Measurements from ENCODE around the gene CPB2. TPM values are rescaled to one million over a fixed set of nuclear protein-coding genes. Genes with fewer than 3 reads are reported as not detected.

Gene CPB2
- total RNA-seq, 1 donor from 2014 or later, result not detected

DNA sequence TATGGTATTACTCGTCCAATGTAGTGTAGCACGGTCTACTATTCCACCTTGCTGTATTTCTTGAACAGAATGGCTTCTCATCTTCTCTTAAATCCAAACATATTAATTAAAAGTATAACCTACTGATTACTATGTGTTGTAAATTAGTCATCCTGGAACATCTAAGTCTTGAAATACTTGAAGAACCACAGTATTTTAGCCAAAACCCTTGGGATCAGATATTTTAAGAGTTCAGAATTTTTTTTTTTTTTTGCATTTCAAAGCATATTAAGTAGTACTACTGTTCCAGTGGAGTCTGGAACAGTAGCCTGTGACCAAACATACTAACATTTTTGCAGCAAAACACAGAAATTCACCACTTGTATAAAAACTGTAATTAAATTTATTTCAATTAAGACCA, 82.4 kb downstream of the CPB2 start:
- intact Hi-C loops (cut with DNase I), result no loop called here
- H3K4me1 ChIP-seq, result no peaks in the 10 kb centered on the region
- DNase-seq (ENCODE audit: low spot score in 2 of 2), result no peak
- no peak overlapping the region for H3K4me3 ChIP-seq
- no peak overlapping the region for H3K27ac ChIP-seq
- H3K9me3 ChIP-seq, result no peaks in the 10 kb centered on the region
- H3K36me3 ChIP-seq, result peaks cover 14 to 19% of the 10 kb centered on the region in 2 donors
- no peaks in the 10 kb centered on the region for H3K27me3 ChIP-seq
- TF ChIP-seq, protein P1, sequence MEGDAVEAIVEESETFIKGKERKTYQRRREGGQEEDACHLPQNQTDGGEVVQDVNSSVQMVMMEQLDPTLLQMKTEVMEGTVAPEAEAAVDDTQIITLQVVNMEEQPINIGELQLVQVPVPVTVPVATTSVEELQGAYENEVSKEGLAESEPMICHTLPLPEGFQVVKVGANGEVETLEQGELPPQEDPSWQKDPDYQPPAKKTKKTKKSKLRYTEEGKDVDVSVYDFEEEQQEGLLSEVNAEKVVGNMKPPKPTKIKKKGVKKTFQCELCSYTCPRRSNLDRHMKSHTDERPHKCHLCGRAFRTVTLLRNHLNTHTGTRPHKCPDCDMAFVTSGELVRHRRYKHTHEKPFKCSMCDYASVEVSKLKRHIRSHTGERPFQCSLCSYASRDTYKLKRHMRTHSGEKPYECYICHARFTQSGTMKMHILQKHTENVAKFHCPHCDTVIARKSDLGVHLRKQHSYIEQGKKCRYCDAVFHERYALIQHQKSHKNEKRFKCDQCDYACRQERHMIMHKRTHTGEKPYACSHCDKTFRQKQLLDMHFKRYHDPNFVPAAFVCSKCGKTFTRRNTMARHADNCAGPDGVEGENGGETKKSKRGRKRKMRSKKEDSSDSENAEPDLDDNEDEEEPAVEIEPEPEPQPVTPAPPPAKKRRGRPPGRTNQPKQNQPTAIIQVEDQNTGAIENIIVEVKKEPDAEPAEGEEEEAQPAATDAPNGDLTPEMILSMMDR (IDR thresholded peaks at IDR 0.05), result no peak

DNA sequence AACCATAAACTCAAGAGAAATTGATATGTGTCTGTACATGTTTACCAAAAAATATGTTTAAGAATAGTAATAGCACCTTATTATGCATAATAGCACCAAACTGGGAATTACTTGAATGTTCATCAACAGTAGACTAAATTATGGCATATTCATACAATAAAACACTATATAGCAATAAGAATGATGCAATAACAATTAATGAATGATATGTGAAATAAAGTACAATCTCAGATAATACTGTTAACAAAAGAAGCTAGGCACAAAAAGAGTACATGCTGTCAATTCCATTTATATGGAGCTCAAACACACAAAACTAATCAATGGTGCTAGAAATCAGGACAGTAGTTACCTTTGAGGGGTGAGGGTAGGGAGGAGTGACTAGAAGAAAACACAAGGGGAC, 88.6 kb downstream of the CPB2 start:
- H3K27me3 ChIP-seq, result no peaks in the 10 kb centered on the region
- intact Hi-C loops (cut with DNase I), result no loop called here
- H3K9me3 ChIP-seq, result no peaks in the 10 kb centered on the region
- DNase-seq (ENCODE audit: low spot score in 2 of 2), result no peak
- TF ChIP-seq, protein P1 (IDR thresholded peaks at IDR 0.05), result no peak
- no peak overlapping the region for H3K4me3 ChIP-seq
- H3K27ac ChIP-seq, result no peak overlapping the region
- peaks cover 15 to 34% of the 10 kb centered on the region in 2 donors for H3K36me3 ChIP-seq
- H3K4me1 ChIP-seq, result no peaks in the 10 kb centered on the region

DNA sequence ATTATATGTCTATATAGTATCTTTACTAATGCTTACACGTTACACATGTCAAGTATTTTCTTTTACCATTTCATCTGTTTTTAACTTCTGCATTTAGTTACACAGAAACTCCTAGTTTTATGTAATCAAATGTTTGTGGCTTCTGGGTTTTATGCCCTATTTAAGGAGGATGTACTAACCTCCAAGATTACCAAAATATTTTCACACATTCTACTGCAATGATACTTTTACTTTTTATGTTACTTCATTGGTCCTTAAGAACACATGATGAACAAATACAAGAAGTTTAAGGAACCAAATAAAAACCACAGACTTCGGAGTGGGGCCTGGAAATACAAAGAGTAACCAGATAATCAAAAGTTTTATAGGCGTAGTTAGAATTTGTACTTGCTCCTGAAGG, 89.5 kb downstream of the CPB2 start:
- H3K9me3 ChIP-seq, result no peaks in the 10 kb centered on the region
- H3K27ac ChIP-seq, result no peak overlapping the region
- DNase-seq (ENCODE audit: low spot score in 2 of 2), result no peak
- peaks cover 18 to 42% of the 10 kb centered on the region in 2 donors for H3K36me3 ChIP-seq
- TF ChIP-seq, protein P1 (IDR thresholded peaks at IDR 0.05), result no peak
- intact Hi-C loops (cut with DNase I), result no loop called here
- no peak overlapping the region for H3K4me3 ChIP-seq
- no peaks in the 10 kb centered on the region for H3K4me1 ChIP-seq
- H3K27me3 ChIP-seq, result no peaks in the 10 kb centered on the region

DNA sequence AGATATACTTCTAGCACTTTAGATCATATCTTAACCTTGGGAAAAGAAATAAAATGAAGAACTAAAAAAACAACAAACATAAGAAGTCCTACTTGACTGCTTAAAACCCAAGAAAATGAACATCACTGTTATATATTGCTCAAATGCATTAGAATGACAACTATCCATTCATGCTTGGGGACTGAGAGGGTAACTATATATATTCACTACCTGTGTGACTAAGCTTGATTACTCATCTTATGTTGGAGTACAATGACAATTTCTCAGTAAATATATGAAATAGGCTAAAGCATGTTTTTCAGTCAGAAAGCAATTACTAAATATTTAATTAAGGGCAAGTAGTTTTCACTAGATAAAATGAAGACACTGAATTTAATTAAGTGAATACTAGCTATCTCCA, 92.4 kb downstream of the CPB2 start:
- DNase-seq (ENCODE audit: low spot score in 2 of 2), result no peak
- Histone ChIP-seq H3K4me3 (no peak overlapping the region), H3K27ac (no peak overlapping the region), H3K36me3 (peaks cover 18 to 52% of the 10 kb centered on the region in 2 donors), H3K27me3 (no peaks in the 10 kb centered on the region), H3K9me3 (no peaks in the 10 kb centered on the region), H3K4me1 (no peaks in the 10 kb centered on the region)
- intact Hi-C loops (cut with DNase I), result no loop called here
- TF ChIP-seq, protein P1 (IDR thresholded peaks at IDR 0.05), result no peak

DNA sequence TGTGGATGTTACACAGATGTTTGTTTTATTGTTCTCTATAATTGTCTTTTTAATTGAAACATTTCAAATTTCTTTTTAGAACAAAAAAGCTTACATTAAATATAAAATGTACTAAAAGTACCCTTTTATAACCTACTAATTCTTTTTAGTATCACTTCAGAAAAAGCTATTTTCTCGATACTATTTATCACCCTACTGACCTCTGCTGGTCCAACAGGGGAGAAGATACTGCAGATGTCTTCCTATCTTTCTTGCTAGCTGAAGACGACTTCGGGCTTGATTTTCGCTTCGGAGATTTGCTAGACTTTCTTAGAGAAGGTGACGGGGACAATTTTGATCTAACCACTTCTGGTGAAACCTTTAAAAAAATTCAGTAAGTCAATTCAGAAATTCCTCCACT, 94.7 kb downstream of the CPB2 start:
- no peak overlapping the region for H3K4me3 ChIP-seq
- H3K27ac ChIP-seq, result no peak overlapping the region
- no peaks in the 10 kb centered on the region for H3K4me1 ChIP-seq
- peaks cover 24 to 63% of the 10 kb centered on the region in 2 donors for H3K36me3 ChIP-seq
- H3K9me3 ChIP-seq, result no peaks in the 10 kb centered on the region
- H3K27me3 ChIP-seq, result no peaks in the 10 kb centered on the region
- TF ChIP-seq, protein P1 (IDR thresholded peaks at IDR 0.05), result no peak
- intact Hi-C loops (cut with DNase I), result no loop called here
- DNase-seq (ENCODE audit: low spot score in 2 of 2), result no peak

DNA sequence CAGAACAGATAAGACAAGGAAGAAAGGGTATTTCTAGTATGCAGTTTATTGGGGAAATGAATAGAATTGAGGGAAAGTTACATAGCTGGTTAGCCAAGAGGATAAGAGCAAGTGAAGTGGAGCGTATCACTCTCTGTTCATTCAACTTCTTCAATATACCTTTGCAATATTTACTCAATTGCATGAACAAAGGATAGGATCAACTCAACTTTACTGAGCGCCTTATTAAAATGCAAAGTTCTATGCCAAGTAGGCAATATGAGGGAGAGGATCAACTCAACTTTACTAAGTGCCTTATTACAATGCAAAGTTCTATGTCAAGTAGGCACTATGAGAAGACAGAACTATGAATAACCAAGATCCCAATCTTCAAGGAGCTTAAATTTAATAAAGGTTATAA, 96.2 kb downstream of the CPB2 start:
- Histone ChIP-seq H3K4me3 (no peak overlapping the region), H3K27ac (no peak overlapping the region), H3K27me3 (no peaks in the 10 kb centered on the region), H3K4me1 (no peaks in the 10 kb centered on the region), H3K9me3 (no peaks in the 10 kb centered on the region), H3K36me3 (peaks cover 24 to 63% of the 10 kb centered on the region in 2 donors)
- no peak for DNase-seq (ENCODE audit: low spot score in 2 of 2)
- intact Hi-C loops (cut with DNase I), result no loop called here
- TF ChIP-seq, protein P1 (IDR thresholded peaks at IDR 0.05), result no peak

Data from ascending aorta (tissue), 2 donors.